SH-SY5Y (cell line): Measurements from ENCODE around the gene RAB13.

Experiments used
- GATA2 ChIP-seq: IDR thresholded peaks from 2 replicates; pipeline ENCODE4 v1.6.1; 2011; ENCODE audit warnings: mild to moderate bottlenecking, low read depth, low read length
- GATA3 ChIP-seq: IDR thresholded peaks from 2 replicates; pipeline ENCODE4 v1.6.1; 2011; ENCODE audit warnings: low read depth, mild to moderate bottlenecking, low read length, moderate library complexity

Gene RAB13

GRCh38 chr1:153984123-153984894 lies 1.8 kb downstream of the RAB13 start:
- TF ChIP-seq GATA3 = no peak
- TF ChIP-seq GATA2 = no peak

GRCh38 chr1:153978274-153978909 lies 7.7 kb downstream of the RAB13 start:
- TF ChIP-seq GATA2 (no peak), GATA3 (no peak)

- TF ChIP-seq GATA2 = no peak
- TF ChIP-seq GATA3 = no peak
These were observed 8.6 kb downstream of the RAB13 start, which contains the start of gene JTB for GRCh38 chr1:153977250-153978240. JTB (minus strand) TSS chr1:153977674; CDS start chr1:153977252, 422 bp downstream.

GRCh38 chr1:153976819-153977249 lies 9.3 kb downstream of the RAB13 start:
- TF ChIP-seq GATA3 = no peak
- TF ChIP-seq GATA2 = peak; percentile 76

GRCh38 chr1:153973525-153973924 lies 12.6 kb downstream of the RAB13 start:
- TF ChIP-seq GATA2 = no peak
- TF ChIP-seq GATA3 = no peak

GRCh38 chr1:153973071-153973470 lies 13.1 kb downstream of the RAB13 start:
- TF ChIP-seq GATA2 (no peak), GATA3 (no peak)

GRCh38 chr1:153970346-153970745 lies 15.8 kb downstream of the RAB13 start:
- no peak for TF ChIP-seq GATA2
- no peak for TF ChIP-seq GATA3

GRCh38 chr1:153968972-153969371 lies 17.2 kb downstream of the RAB13 start:
- no peak for TF ChIP-seq GATA2
- TF ChIP-seq GATA3 = no peak

GRCh38 chr1:153968408-153968807 lies 17.7 kb downstream of the RAB13 start:
- no peak for TF ChIP-seq GATA3
- no peak for TF ChIP-seq GATA2

- TF ChIP-seq GATA3 = no peak
- TF ChIP-seq GATA2 = no peak
These were observed 18.2 kb downstream of the RAB13 start for GRCh38 chr1:153968000-153968363.

GRCh38 chr1:153967107-153967999 lies 18.8 kb downstream of the RAB13 start, which contains the start of gene CREB3L4:
CREB3L4 (plus strand) TSS chr1:153967902; CDS start chr1:153968526, 624 bp downstream.
- TF ChIP-seq GATA2 (no peak), GATA3 (no peak)

GRCh38 chr1:153963850-153964331 lies 22.2 kb downstream of the RAB13 start:
- TF ChIP-seq GATA3 = no peak
- TF ChIP-seq GATA2 = no peak

GRCh38 chr1:153963030-153963849 lies 22.9 kb downstream of the RAB13 start, which contains the start of gene SLC39A1:
SLC39A1 (minus strand) TSS chr1:153963537; CDS start chr1:153962715, 822 bp downstream.
- no peak for TF ChIP-seq GATA3
- TF ChIP-seq GATA2 = no peak
